Subcutaneous adipose tissue (tissue), 4 donors: ENCODE data around the gene CSTF2T. TPM values are rescaled to one million over a fixed set of nuclear protein-coding genes. Genes with fewer than 3 reads are reported as not detected.

ENCODE experiments used
- CTCF ChIP-seq: fragments of 450-650 bp; IDR thresholded peaks from one replicate; pipeline ENCODE4 v1.5.1; 2016; ENCODE audit warnings: low read depth, mild to moderate bottlenecking, control low read depth, antibody characterized with exemption, moderate library complexity
- total RNA-seq, 4 donors: library from RNA; depleted of rRNA; stranded (reverse); fragments of >200 nt; gene quantifications; one replicate each; pipeline ENCODE4 v1.1.0, GENCODE V29; 2016

The CSTF2T gene
- total RNA-seq, 4 donors from 2014 or later = 17.0 to 22.2 (median 20.4) TPM

GRCh38 chr10:51733057-51733456, 33.7 kb upstream of the CSTF2T start:
- TF ChIP-seq CTCF = no peak

- TF ChIP-seq CTCF = no peak
These were observed 30.6 kb upstream of the CSTF2T start for GRCh38 chr10:51729822-51730555.

- no peak for TF ChIP-seq CTCF
These were observed 24.6 kb upstream of the CSTF2T start for GRCh38 chr10:51724038-51724437.

GRCh38 chr10:51718804-51719291, 19.5 kb upstream of the CSTF2T start:
- no peak for TF ChIP-seq CTCF

GRCh38 chr10:51716981-51717380, 17.6 kb upstream of the CSTF2T start:
- TF ChIP-seq CTCF = no peak

- no peak for TF ChIP-seq CTCF
These were observed 12.1 kb upstream of the CSTF2T start for GRCh38 chr10:51711519-51711891.

- no peak for TF ChIP-seq CTCF
These were observed 10.1 kb upstream of the CSTF2T start for GRCh38 chr10:51709324-51709972.
